ENCODE data around the gene PAGE2B. TPM values are rescaled to one million over a fixed set of nuclear protein-coding genes. Genes with fewer than 3 reads are reported as not detected.

PAGE2B gene
- total and polyA plus RNA-seq, 3 donors from 2014 or later: 33.9 to 86.8 (median 50.8) TPM

GRCh38 chrX:55127692-55128091, 52.9 kb downstream of the PAGE2B start:
- intact Hi-C loops (cut with DNase I; ENCODE audit: low total_unique reads): no loop called here

More at GRCh38 chrX:55127692-55128091, 52.9 kb downstream of the PAGE2B start:
- no peaks in the 10 kb centered on the region for H3K36me3 ChIP-seq (ENCODE audit: low read depth, missing control alignments)
- TF ChIP-seq CTCF (IDR thresholded peaks at IDR 0.05): no peak
- TF ChIP-seq POLR2A (IDR thresholded peaks at IDR 0.05): no peak
- no peaks in the 10 kb centered on the region for H3K4me1 ChIP-seq
- DNase-seq: no peak
- H3K27ac ChIP-seq: no peak overlapping the region
- 85 to 89% methylated on average over 2 of the region's 2 CpGs for WGBS, 2 donors
- no peak overlapping the region for H3K4me3 ChIP-seq
- no peaks in the 10 kb centered on the region for H3K9me3 ChIP-seq
- H3K27me3 ChIP-seq: no peaks in the 10 kb centered on the region

Other genes starting within 250 kb of the PAGE2B start
- 10 to 100 TPM; 15.4 to 31.2 TPM for gene TRO, start 154.2 kb upstream of the PAGE2B start, total RNA-seq
- 11.3 TPM for gene TRO, start 154.2 kb upstream of the PAGE2B start, polyA plus RNA-seq (ENCODE audit: insufficient read depth, low read depth, low replicate concordance)
- 1 to 10 TPM; 1.4 to 1.5 TPM for gene PFKFB1, start 80.8 kb upstream of the PAGE2B start, total RNA-seq
- 1.0 TPM for gene PFKFB1, start 80.8 kb upstream of the PAGE2B start, polyA plus RNA-seq (ENCODE audit: insufficient read depth, low read depth, low replicate concordance)
- gene APEX2, start 74.7 kb upstream of the PAGE2B start, total RNA-seq: 10 to 100 TPM; 13.1 to 16.6 TPM
- gene APEX2, start 74.7 kb upstream of the PAGE2B start, polyA plus RNA-seq (ENCODE audit: insufficient read depth, low read depth, low replicate concordance): 10.4 TPM
- under 1 TPM; 0.16 to 0.19 TPM for gene ALAS2, start 44.1 kb upstream of the PAGE2B start, total RNA-seq
- 0.62 TPM for gene ALAS2, start 44.1 kb upstream of the PAGE2B start, polyA plus RNA-seq (ENCODE audit: insufficient read depth, low read depth, low replicate concordance)
- 10 to 100 TPM; 24.3 to 31.4 TPM for gene PAGE2, start 14.0 kb downstream of the PAGE2B start, total RNA-seq
- 34.3 TPM for gene PAGE2, start 14.0 kb downstream of the PAGE2B start, polyA plus RNA-seq (ENCODE audit: insufficient read depth, low read depth, low replicate concordance)
- gene PAGE5, start 145.3 kb downstream of the PAGE2B start, total RNA-seq: 10 to 100 TPM; 20.3 to 28.7 TPM
- 39.6 TPM for gene PAGE5, start 145.3 kb downstream of the PAGE2B start, polyA plus RNA-seq (ENCODE audit: insufficient read depth, low read depth, low replicate concordance)
- 1 to 10 TPM; 1.6 to 1.8 TPM for gene PAGE3, start 189.9 kb downstream of the PAGE2B start, total RNA-seq
- gene PAGE3, start 189.9 kb downstream of the PAGE2B start, polyA plus RNA-seq (ENCODE audit: insufficient read depth, low read depth, low replicate concordance): 7.6 TPM